ENCODE results near the gene RASGRF2. TPM values are rescaled to one million over a fixed set of nuclear protein-coding genes. Genes with fewer than 3 reads are reported as not detected.

RASGRF2 gene
- polyA plus RNA-seq, 2 donors: 0.40 to 0.69 TPM

- Histone ChIP-seq H3K36me3 (ENCODE audit: control insufficient read depth in 2 of 2, insufficient read depth in 2 of 2, low read length in 1 of 2) (no peaks in the 10 kb centered on the region), H3K4me1 (ENCODE audit: control insufficient read depth in 2 of 2, insufficient read depth in 2 of 2, low read length in 1 of 2) (no peaks in the 10 kb centered on the region), H3K27me3 (ENCODE audit: control insufficient read depth in 1 of 2, insufficient read depth in 2 of 2, low read length in 2 of 2) (no peaks in the 10 kb centered on the region), H3K4me3 (ENCODE audit: low read depth in 1 of 2, low read length in 2 of 2) (no peak overlapping the region), H3K9me3 (ENCODE audit: control insufficient read depth in 2 of 2, insufficient read depth in 1 of 2, low read depth in 1 of 2, low read length in 1 of 2) (no peaks in the 10 kb centered on the region), H3K27ac (ENCODE audit: low read depth in 2 of 2, low read length in 1 of 2) (no peak overlapping the region)
- WGBS, 2 donors: 80 to 93% methylated on average over 1 of the region's 1 CpG
Measured at GRCh38 chr5:80941496-80941895, 18.7 kb upstream of the RASGRF2 start.

GRCh38 chr5:80951366-80951765 is 8.8 kb upstream of the RASGRF2 start:
- no peaks in the 10 kb centered on the region for H3K4me1 ChIP-seq (ENCODE audit: control insufficient read depth in 2 of 2, insufficient read depth in 2 of 2, low read length in 1 of 2)
- WGBS, 2 donors: 69 to 79% methylated on average over 5 of the region's 5 CpGs
- no peak overlapping the region for H3K27ac ChIP-seq (ENCODE audit: low read depth in 2 of 2, low read length in 1 of 2)
- no peak overlapping the region for H3K4me3 ChIP-seq (ENCODE audit: low read depth in 1 of 2, low read length in 2 of 2)
- H3K27me3 ChIP-seq (ENCODE audit: control insufficient read depth in 1 of 2, insufficient read depth in 2 of 2, low read length in 2 of 2): peaks cover 0 to 2% of the 10 kb centered on the region in 2 donors
- no peaks in the 10 kb centered on the region for H3K9me3 ChIP-seq (ENCODE audit: control insufficient read depth in 2 of 2, insufficient read depth in 1 of 2, low read depth in 1 of 2, low read length in 1 of 2)
- no peaks in the 10 kb centered on the region for H3K36me3 ChIP-seq (ENCODE audit: control insufficient read depth in 2 of 2, insufficient read depth in 2 of 2, low read length in 1 of 2)

GRCh38 chr5:80953587-80953986 is 6.6 kb upstream of the RASGRF2 start:
- Histone ChIP-seq H3K36me3 (ENCODE audit: control insufficient read depth in 2 of 2, insufficient read depth in 2 of 2, low read length in 1 of 2) (no peaks in the 10 kb centered on the region), H3K27me3 (ENCODE audit: control insufficient read depth in 1 of 2, insufficient read depth in 2 of 2, low read length in 2 of 2) (peaks cover 3 to 5% of the 10 kb centered on the region in 2 donors), H3K4me1 (ENCODE audit: control insufficient read depth in 2 of 2, insufficient read depth in 2 of 2, low read length in 1 of 2) (no peaks in the 10 kb centered on the region), H3K9me3 (ENCODE audit: control insufficient read depth in 2 of 2, insufficient read depth in 1 of 2, low read depth in 1 of 2, low read length in 1 of 2) (no peaks in the 10 kb centered on the region), H3K27ac (ENCODE audit: low read depth in 2 of 2, low read length in 1 of 2) (no peak overlapping the region), H3K4me3 (ENCODE audit: low read depth in 1 of 2, low read length in 2 of 2) (no peak overlapping the region)
- 84 to 88% methylated on average over 5 of the region's 5 CpGs for WGBS, 2 donors

- Histone ChIP-seq H3K27ac (ENCODE audit: low read depth in 2 of 2, low read length in 1 of 2) (no peak overlapping the region), H3K4me1 (ENCODE audit: control insufficient read depth in 2 of 2, insufficient read depth in 2 of 2, low read length in 1 of 2) (peaks cover under 1 to 3% of the 10 kb centered on the region in 2 donors), H3K36me3 (ENCODE audit: control insufficient read depth in 2 of 2, insufficient read depth in 2 of 2, low read length in 1 of 2) (no peaks in the 10 kb centered on the region), H3K27me3 (ENCODE audit: control insufficient read depth in 1 of 2, insufficient read depth in 2 of 2, low read length in 2 of 2) (peaks cover 3 to 7% of the 10 kb centered on the region in 2 donors), H3K4me3 (ENCODE audit: low read depth in 1 of 2, low read length in 2 of 2) (no peak overlapping the region), H3K9me3 (ENCODE audit: control insufficient read depth in 2 of 2, insufficient read depth in 1 of 2, low read depth in 1 of 2, low read length in 1 of 2) (no peaks in the 10 kb centered on the region)
- 81 to 84% methylated on average over 2 of the region's 2 CpGs for WGBS, 2 donors
Measured at GRCh38 chr5:80955082-80955590, 5.0 kb upstream of the RASGRF2 start.

- Histone ChIP-seq H3K27ac (ENCODE audit: low read depth in 2 of 2, low read length in 1 of 2) (no peak overlapping the region), H3K4me1 (ENCODE audit: control insufficient read depth in 2 of 2, insufficient read depth in 2 of 2, low read length in 1 of 2) (peaks cover 3 to 8% of the 10 kb centered on the region in 2 donors), H3K4me3 (ENCODE audit: low read depth in 1 of 2, low read length in 2 of 2) (no peak overlapping the region), H3K9me3 (ENCODE audit: control insufficient read depth in 2 of 2, insufficient read depth in 1 of 2, low read depth in 1 of 2, low read length in 1 of 2) (no peaks in the 10 kb centered on the region), H3K36me3 (ENCODE audit: control insufficient read depth in 2 of 2, insufficient read depth in 2 of 2, low read length in 1 of 2) (no peaks in the 10 kb centered on the region), H3K27me3 (ENCODE audit: control insufficient read depth in 1 of 2, insufficient read depth in 2 of 2, low read length in 2 of 2) (peaks cover 6 to 10% of the 10 kb centered on the region in 2 donors)
- WGBS, 2 donors: 68 to 70% methylated on average over 7 of the region's 7 CpGs
Measured at GRCh38 chr5:80956272-80956671, 3.9 kb upstream of the RASGRF2 start.

- Histone ChIP-seq H3K9me3 (ENCODE audit: control insufficient read depth in 2 of 2, insufficient read depth in 1 of 2, low read depth in 1 of 2, low read length in 1 of 2) (no peaks in the 10 kb centered on the region), H3K27ac (ENCODE audit: low read depth in 2 of 2, low read length in 1 of 2) (no peak overlapping the region), H3K4me1 (ENCODE audit: control insufficient read depth in 2 of 2, insufficient read depth in 2 of 2, low read length in 1 of 2) (peaks cover 3 to 8% of the 10 kb centered on the region in 2 donors), H3K27me3 (ENCODE audit: control insufficient read depth in 1 of 2, insufficient read depth in 2 of 2, low read length in 2 of 2) (peaks cover 6 to 10% of the 10 kb centered on the region in 2 donors), H3K4me3 (ENCODE audit: low read depth in 1 of 2, low read length in 2 of 2) (no peak overlapping the region), H3K36me3 (ENCODE audit: control insufficient read depth in 2 of 2, insufficient read depth in 2 of 2, low read length in 1 of 2) (no peaks in the 10 kb centered on the region)
- WGBS, 2 donors: 51 to 60% methylated on average over 6 of the region's 6 CpGs
Measured at GRCh38 chr5:80957031-80957761, 3.0 kb upstream of the RASGRF2 start.

GRCh38 chr5:80958616-80959015 is 1.5 kb upstream of the RASGRF2 start:
- H3K27ac ChIP-seq (ENCODE audit: low read depth in 2 of 2, low read length in 1 of 2): no peak overlapping the region
- no peaks in the 10 kb centered on the region for H3K36me3 ChIP-seq (ENCODE audit: control insufficient read depth in 2 of 2, insufficient read depth in 2 of 2, low read length in 1 of 2)
- WGBS, 2 donors: 75 to 79% methylated on average over 4 of the region's 4 CpGs
- peaks cover 3 to 8% of the 10 kb centered on the region in 2 donors for H3K4me1 ChIP-seq (ENCODE audit: control insufficient read depth in 2 of 2, insufficient read depth in 2 of 2, low read length in 1 of 2)
- H3K9me3 ChIP-seq (ENCODE audit: control insufficient read depth in 2 of 2, insufficient read depth in 1 of 2, low read depth in 1 of 2, low read length in 1 of 2): no peaks in the 10 kb centered on the region
- H3K4me3 ChIP-seq (ENCODE audit: low read depth in 1 of 2, low read length in 2 of 2): no peak overlapping the region
- H3K27me3 ChIP-seq (ENCODE audit: control insufficient read depth in 1 of 2, insufficient read depth in 2 of 2, low read length in 2 of 2): peaks cover 6 to 8% of the 10 kb centered on the region in 2 donors

GRCh38 chr5:80959138-80959537 is 1.0 kb upstream of the RASGRF2 start:
- peaks cover 6 to 8% of the 10 kb centered on the region in 2 donors for H3K27me3 ChIP-seq (ENCODE audit: control insufficient read depth in 1 of 2, insufficient read depth in 2 of 2, low read length in 2 of 2)
- 79 to 83% methylated on average over 8 of the region's 8 CpGs for WGBS, 2 donors
- no peak overlapping the region for H3K27ac ChIP-seq (ENCODE audit: low read depth in 2 of 2, low read length in 1 of 2)
- peaks cover 3 to 8% of the 10 kb centered on the region in 2 donors for H3K4me1 ChIP-seq (ENCODE audit: control insufficient read depth in 2 of 2, insufficient read depth in 2 of 2, low read length in 1 of 2)
- H3K4me3 ChIP-seq (ENCODE audit: low read depth in 1 of 2, low read length in 2 of 2): no peak overlapping the region
- H3K9me3 ChIP-seq (ENCODE audit: control insufficient read depth in 2 of 2, insufficient read depth in 1 of 2, low read depth in 1 of 2, low read length in 1 of 2): no peaks in the 10 kb centered on the region
- H3K36me3 ChIP-seq (ENCODE audit: control insufficient read depth in 2 of 2, insufficient read depth in 2 of 2, low read length in 1 of 2): no peaks in the 10 kb centered on the region

GRCh38 chr5:80960531-80961375 is 590 bp downstream of the RASGRF2 start:
- Histone ChIP-seq H3K36me3 (ENCODE audit: control insufficient read depth in 2 of 2, insufficient read depth in 2 of 2, low read length in 1 of 2) (no peaks in the 10 kb centered on the region), H3K27ac (ENCODE audit: low read depth in 2 of 2, low read length in 1 of 2) (peak overlapping the region in 1 of 2 donors; percentile 17), H3K27me3 (ENCODE audit: control insufficient read depth in 1 of 2, insufficient read depth in 2 of 2, low read length in 2 of 2) (peaks cover 6 to 8% of the 10 kb centered on the region in 2 donors), H3K4me1 (ENCODE audit: control insufficient read depth in 2 of 2, insufficient read depth in 2 of 2, low read length in 1 of 2) (peaks cover 3 to 8% of the 10 kb centered on the region in 2 donors), H3K4me3 (ENCODE audit: low read depth in 1 of 2, low read length in 2 of 2) (peak overlapping the region; percentile 54 to 56), H3K9me3 (ENCODE audit: control insufficient read depth in 2 of 2, insufficient read depth in 1 of 2, low read depth in 1 of 2, low read length in 1 of 2) (no peaks in the 10 kb centered on the region)
- WGBS, 2 donors: 2% methylated on average over 64 to 84 of the region's 84 CpGs
